Stimulated activated CD8-positive, alpha-beta memory T cell treated with anti-CD3 and anti-CD28 coated beads, Interleukin-4, amount 100 ng/mL, for 1 hour (primary cell): ENCODE results near the gene PLEKHG4.

Source experiments
- DNase-seq, 2 donors: peaks; one replicate each; pipeline ENCODE4 v3.0.0-alpha.2; 2020; ENCODE audit warnings: low read depth in 2 of 2, low spot score in 1 of 2

Gene PLEKHG4

DNA sequence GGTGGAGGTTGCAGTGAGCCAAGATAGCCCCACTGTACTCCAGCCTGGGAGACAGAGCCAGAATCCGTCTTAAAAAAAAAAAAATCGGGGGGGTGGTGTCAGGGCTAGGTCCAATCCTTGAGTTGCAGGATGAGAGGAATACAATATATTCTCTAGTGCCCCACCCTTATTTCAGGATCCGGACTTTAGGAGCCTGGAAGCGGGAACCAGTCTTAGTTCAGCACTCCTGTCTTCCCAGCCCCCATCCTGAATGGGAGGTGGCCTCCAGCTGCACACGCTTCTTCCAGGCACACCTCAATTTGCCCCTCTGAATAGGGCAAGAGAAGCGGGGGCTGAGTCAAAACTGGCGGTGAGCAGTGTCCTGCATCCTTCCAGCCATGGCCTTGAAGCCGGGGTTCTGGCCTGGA, 33.7 kb upstream of the PLEKHG4 start:
- DNase-seq = no peak

DNA sequence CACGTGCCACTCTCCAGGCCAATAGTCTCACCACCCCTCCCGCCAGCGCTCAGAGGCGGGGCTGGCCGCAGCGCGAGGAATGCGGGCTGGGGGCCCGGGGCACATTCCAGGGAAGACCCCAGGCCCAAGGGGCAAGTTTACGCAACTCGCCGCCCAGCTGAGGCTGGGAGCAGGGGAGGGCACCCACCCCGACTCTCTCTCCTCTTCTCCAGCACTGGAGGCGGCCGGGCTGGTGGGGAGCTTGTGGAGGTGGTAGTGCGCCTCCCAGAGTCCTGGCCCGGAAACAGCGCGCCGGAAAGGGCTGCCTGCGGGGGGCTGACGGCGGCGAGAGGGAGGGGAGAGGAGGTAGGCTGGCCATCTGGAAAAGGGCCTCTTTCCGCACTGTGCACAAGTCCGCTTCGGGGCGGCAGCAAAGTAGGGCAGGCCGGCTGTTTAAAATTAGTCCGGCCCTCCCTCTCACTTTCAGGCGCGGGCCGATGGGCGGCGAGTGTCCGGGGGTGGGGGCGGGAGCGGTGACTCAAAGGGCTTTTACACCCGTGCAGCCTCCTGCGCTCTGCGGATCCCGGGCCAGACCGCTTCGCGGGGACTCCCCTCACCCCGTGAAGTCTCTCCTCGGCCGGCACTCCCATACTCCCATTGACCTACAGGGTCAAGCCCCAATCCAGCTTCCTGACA, 33.1 kb upstream of the PLEKHG4 start:
- DNase-seq = peak in 1 of 2 donors; percentile 25

DNA sequence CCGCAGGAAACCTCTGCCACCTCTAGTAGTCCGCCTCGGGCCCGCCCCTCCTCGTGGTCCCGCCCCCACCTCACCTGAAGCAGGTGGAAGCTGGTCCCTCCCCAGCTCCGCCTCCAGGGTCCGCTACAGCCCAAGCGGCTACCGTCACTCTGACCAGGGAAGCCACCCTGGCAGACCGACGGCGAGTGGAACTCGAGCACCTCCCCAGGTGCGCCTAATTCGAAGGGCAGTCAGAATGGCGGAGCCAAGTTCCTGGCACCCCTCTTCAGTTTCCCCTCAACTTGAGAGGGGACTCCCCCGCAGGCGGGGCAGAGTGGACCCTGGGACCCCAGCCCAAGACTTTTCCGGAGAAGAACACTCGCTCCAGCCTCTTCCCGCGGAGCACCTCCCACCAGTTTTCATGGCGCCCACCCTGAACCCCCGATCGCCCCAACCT, 32.6 kb upstream of the PLEKHG4 start:
- peak in 1 of 2 donors; percentile 18 for DNase-seq

DNA sequence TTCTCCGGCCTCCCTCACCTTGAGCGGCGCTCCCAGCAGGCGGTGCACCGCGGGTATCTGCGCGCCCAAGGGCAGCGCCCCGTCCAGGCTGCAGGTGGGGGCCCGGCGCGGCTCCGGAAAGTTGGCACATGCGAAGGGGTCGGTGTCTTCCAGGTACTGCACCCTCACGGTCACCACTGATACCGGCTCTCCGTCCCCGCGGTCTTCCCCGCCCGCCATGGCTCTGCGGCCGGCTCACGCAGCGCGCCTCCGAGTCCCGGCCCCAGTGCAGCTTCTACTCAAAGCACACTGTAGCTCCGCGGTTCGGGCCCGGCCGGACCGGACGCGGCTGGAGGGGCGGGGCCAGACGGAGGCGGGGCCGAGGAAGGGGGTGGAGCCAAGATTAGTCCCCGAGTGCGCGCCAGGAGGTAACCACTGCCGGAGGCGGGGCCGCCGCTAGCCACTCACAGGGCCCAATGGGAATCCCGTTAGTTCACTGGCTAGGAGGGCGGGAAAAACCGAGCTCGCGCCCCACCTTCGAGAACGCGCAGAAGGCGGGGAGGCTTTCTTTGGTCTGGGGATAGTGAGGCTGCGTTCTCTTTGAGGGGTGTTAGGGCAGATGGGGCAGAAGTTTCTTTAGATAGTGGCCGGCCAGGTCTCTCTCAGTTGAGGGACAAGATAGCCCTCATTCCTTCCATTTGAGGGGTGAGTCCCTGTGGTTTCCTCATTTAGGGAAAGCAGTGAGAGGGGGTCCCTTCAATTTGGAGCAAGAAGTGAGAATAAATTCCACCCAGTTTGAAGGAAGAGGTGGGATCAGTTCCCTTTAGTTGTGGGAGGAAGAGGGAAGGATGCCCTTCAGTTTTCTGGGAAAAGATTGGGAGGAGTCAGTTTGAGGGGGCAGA, 31.9 kb upstream of the PLEKHG4 start, which contains the start of gene FHOD1:
Gene FHOD1, minus strand, starts transcription at position 290 of the 881 bp plus-strand sequence. Its CDS starts 71 bp downstream, at position 219.
- peak; percentile 91 to 97 for DNase-seq

DNA sequence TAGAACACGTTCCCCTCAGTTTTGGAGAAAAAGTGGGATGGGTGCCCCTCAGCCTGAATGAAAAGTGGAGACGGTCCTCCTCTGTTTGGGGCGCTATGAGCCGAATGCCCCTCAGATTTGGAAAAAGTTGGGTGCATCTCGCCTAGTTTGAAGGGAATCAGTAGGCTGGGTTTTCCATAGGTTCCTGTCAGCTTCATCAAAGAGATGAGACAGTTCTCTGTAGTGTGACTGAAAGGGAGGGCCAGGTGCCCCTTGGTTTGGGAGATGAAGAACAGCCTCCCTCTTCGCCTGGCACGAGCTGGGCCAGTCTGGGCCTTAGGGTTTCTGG, 31.3 kb upstream of the PLEKHG4 start:
- DNase-seq = no peak

DNA sequence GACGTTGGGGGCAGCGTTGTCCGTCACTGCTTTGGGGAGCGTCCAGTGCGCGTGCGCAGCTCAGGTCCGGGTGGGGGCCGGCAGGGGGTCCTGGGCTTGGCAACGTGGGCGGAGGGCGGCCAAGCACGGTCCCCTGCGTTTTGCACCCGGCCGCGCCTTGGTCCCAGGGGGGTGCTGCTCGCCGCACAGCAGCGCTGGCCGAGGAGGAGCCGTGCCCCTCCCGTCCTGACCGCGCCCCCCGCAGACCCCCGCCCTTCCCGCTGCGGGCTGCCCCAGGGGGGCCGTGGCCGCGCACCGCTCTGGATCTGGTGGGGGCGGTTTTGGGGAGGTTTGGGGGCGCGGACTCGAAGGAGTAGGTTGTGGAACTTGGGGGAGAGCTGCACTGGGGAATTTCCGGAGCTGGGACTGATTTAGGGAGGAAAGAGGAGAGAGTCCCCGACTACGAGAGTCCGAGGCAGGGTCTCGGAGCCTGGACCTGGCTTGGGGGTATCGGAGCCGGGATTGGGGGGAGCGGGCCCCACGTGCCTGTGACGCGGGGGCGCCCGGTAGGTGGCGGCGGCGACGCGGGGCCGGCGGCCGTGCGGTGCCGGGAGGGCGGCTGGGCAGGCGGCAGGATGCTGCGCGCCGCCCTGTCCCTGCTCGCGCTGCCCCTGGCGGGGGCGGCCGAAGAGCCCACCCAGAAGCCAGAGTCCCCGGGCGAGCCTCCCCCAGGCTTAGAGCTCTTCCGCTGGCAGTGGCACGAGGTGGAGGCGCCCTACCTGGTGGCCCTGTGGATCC, 30.7 kb upstream of the PLEKHG4 start, which contains the start of gene SLC9A5:
Gene SLC9A5, plus strand, starts transcription at position 579 of the 777 bp plus-strand sequence. Its CDS starts 36 bp downstream, at position 615.
- DNase-seq = no peak

DNA sequence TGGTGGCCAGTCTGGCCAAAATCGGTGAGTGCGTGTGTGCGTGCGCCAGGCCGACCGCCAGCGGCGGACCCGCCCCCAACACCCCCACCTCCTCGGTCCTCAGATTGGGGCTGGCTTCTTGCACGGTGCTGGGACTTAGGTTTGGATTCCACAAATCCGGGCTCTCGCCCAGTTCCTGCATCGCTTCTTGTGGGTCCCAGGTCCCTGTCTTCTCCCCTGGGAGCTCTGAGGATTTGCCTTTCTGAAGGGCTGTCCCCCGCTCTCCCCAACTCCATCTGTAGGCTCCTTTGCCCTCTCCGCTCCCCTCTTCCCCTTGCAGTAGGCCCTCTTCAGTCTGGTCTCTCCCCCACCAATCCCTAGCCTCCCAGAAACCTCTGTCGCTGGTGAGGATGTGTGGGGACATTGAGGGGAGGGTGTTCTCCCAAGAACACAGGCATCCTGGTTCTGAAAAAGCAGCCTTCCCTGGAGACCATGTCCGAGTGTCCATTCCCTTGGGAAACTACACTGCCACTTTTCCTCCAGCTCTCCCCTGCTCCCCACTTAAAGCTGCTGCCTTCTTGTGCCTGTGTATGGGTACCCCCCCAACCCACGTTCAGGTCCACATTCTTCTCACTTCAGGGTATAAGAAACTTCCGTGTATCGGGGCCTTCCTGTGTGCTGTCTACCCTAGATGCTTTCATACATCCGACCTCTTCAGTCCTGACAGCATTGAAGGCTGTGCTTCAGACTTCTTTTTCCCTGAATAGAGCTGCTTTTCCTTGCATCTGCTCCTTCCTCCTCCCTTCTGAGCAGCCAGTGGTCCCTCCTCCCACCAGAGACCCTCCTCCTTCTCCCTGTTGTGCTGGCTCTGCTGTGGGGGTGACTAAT, 29.9 kb upstream of the PLEKHG4 start:
- no peak for DNase-seq

DNA sequence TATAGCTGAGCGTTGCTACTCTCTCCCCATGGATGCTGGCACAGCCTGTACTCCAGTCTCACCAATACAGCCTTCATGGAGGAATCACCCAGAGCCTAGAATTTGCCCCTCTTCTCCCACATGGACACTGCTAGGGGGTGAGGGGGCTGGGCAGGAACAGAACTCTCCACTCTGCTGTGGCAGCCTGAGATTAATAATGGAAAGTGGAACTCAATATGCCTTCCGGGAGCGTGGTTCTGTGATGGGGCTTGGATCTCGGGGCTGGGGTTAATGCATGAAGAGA, 29.3 kb upstream of the PLEKHG4 start:
- no peak for DNase-seq

DNA sequence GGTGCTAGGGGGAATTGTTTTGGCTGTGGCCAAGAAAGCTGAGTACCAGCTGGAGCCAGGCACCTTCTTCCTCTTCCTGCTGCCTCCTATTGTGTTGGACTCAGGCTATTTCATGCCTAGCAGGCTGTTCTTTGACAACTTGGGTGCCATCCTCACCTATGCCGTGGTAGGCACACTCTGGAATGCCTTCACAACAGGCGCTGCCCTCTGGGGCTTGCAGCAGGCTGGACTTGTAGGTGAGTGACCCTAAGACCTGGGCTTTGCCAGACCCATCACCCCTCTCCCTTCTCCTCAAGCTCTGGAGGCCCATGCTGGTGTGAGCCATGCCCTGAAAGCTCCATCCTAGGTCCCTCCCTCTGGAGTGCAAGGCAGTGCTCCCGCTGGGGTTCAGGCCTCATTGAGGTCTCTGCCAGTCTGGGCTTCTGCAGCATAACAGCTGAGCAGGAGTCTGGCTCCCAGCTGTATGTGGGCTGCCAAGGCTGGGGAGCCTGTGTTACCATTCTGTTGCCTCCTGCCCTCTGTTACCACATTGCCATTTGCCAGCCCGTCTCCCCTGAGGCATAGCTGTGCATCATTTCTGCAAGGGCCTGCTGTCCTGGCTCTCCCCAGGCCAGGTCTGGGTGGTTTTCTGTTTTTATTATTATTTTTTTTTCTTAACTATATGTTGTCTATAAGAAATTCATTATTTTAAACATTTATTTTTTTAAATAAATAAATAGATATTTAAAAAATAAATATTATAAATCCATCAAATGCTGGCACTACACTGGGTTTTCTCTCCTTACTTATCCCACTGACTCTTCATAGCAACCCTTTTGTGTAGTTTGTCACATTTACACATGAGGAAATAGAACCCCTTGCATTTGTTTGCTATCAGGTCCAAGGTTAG, 26.5 kb upstream of the PLEKHG4 start:
- DNase-seq = no peak

DNA sequence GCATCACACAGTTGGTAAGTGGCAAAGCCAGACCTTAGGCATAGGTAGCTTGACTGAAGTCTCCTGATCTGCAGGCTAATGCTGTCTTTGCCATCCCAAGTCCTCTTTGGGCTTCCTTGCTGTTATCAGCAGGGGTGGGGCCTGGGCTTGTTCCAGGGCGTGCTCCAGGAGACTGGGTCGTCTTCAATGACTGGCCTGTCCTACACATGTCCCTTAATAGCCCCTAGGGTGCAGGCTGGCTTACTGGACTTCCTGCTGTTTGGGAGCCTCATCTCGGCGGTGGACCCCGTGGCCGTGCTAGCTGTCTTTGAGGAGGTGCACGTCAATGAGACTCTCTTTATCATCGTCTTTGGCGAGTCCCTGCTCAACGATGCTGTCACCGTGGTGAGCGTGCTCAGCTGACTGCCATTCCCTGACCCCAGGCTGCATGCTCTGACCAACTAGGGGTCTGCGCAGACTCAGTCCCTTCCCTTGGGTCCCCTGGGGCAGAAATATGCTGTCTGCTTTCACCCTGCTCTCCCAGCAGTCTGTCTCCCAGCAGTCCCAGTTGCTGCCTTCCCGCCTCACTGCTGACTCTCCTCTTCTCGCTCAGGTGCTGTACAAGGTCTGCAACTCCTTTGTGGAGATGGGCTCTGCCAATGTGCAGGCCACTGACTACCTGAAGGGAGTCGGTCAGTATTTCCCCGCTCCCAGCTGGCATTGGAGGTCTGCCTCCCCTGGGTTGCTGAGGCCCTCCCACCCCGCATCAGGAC, 24.4 kb upstream of the PLEKHG4 start:
- no peak for DNase-seq

DNA sequence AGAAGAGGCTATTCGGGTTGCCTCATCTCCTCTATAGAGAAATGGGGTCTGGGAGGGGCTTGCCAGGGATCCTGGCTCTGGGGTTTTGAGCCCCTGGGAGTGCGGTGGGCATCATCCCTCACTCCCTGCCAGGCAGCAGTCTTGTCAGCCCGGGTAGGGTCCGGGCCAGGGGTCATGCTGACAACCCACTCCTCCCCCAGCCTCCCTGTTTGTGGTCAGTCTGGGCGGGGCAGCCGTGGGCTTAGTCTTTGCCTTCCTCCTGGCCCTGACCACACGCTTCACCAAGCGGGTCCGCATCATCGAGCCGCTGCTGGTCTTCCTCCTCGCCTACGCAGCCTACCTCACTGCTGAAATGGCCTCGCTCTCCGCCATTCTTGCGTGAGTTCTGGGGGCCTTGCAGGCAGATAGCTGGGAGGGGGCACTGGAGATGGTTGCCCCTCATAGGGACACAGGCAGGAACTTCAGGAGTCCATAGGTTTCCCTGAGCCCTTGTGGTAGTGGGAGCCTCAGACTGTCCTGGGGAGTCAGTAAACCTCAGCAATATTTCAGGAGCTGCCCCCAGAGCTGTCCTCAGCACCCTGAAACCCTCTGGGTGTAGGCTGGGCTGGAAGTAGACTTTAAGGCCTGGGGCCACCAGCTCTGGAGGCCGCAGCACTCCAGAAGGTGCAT, 23.6 kb upstream of the PLEKHG4 start:
- no peak for DNase-seq

DNA sequence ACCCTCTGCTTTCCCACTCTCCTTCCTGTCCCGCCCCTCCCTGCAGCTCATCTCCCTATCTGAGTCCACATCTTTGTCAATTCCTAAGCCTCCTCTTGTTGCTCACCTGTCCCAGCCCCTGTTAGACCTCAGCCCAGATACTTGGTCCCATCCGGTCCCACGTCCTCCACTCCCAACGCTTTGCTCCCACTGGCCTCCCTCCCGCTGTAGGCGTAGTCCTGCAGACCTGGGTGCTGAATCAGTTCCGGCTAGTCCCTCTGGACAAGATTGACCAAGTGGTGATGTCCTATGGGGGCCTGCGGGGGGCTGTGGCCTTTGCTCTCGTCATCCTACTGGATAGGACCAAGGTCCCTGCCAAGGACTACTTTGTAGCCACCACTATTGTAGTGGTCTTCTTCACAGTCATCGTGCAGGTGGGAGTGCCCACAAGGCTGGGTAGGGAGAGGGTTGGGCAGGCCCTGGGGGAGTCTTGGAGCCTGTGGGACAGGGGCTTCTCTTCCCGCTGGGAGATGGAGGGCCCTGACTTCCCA, 22.6 kb upstream of the PLEKHG4 start:
- DNase-seq = no peak

DNA sequence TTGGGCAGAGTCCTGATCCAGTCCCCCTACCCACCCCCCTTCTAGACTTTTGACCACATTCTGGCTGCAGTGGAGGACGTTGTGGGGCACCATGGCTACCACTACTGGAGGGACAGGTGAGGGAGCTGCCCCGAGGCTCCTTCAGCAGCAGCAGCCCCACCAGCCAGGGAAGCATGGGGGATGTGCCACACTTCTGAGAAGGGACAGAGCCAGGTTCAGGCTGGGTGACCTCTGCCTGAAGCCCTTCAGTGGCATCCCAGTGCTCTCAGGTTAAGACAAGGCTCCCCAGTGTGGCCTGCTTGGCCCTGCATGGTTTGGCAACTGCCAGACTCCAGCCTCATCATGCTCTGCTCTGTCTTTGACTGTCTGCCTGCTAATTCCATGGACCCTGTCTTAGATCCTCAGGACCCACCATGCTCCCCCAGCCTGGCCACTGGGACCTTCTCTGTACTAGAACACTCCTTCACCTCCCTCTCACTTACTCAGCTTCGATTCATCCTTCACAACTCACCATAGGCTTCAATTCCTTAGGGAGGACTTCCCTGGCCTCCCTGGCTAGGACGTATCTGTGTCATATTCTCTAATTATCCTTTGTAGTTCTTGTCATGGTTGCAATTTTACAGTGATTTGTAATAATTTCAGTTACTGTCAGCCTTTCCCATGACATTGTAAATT, 21.7 kb upstream of the PLEKHG4 start:
- no peak for DNase-seq

DNA sequence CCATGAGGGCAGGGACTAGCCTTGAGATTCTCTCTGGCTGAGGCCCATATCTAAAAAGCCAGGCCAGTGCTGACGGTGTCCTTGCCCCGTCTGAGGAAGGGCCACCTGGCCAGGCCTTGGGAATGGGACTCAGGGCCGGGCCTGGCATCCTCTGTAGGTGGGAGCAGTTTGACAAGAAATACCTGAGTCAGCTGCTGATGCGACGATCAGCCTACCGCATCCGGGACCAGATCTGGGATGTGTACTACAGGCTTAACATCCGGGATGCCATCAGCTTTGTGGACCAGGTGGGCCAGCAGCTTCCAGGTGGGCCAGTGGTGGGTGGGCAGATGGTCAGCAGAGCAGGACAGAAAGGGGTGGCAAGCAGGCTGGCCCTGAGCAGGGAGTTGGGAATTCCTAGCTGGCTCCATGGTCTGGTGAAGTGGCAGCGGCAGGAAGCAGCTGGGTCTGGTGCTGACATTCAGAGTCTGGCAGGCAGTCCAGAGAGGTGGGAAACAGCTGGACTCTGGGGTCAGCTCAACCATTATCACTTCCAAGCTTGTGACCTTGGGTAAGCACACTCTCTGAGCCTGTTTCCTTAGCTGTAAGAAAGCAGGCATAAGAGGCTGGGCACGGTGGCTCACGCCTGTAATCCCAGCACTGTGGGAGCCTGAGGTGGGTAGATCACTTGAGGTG, 21.0 kb upstream of the PLEKHG4 start:
- no peak for DNase-seq

DNA sequence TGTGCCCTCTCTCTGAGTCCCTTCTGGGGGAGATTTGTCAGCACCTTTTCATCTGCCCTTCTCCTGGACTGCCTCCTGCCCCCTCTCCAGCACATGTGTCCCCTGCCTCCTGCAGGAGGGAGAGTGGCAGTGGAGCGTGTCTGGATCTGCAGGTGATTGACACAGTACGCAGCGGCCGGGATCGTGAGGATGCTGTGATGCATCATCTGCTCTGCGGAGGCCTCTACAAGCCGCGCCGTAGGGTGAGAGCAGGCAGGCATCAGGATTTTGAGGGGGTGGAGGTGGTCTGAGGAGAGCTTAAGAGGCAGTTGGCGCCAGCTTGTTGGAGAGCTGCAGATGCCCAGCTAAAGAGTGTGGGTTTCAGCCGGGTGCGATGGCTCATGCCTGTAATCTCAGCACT, 19.6 kb upstream of the PLEKHG4 start:
- no peak for DNase-seq

DNA sequence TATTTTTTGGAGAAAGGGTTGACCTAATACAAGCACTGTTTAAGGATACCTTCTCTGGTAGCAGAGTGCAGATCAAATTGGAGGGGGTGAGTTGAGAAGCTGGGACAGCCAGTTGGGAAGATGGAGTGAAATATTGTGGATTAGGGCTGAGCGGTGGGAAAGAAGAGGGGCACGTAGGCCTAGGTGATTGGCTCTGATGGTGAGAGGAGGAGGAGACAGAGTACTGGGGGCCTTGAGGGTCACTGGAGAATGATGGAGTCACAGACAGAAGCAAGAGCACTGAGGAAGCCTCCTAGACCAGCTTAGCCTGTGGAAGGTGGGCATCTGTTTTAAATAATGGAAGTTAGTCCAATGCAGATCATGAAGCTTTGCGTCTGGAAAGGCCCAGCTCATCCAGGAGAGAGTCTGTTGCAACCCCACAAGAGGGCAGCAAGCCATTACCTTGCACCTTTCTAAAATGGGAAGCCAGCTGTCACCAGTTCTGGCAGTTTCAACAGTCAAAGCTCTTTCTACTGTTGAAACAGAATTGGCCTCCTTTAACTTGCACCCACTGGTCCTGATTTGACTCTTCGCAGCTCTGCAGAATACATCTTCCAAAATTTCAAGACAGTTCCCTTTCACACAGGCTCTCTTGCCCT, 18.8 kb upstream of the PLEKHG4 start:
- no peak for DNase-seq

DNA sequence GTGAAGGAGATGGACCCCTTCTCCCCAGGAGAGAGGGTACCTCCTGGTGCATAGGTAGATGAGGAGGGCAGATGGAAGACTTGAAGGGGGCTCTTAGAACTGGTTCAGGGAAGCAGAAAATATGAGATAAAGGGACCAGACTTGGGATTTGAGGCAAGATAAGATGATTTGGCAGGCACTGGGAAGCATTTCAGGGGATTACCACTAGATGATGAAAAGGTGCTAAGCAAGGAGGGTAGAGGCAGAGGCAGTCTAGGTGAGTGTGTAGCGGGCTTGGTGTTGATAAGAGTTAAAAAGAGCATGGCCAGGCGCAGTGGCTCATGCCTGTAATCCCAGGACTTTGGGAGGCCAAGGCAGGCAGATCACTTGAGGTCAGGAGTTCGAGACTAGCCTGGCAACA, 16.1 kb upstream of the PLEKHG4 start:
- no peak for DNase-seq
